T-cell (primary cell): ENCODE data around the gene RHEX. TPM values are rescaled to one million over a fixed set of nuclear protein-coding genes. Genes with fewer than 3 reads are reported as not detected.
"Not testable (repeated sequence)": the region's sequence is repeated elsewhere in the genome, so short reads cannot be mapped to it uniquely, and the experiment has no call there.

Experiments used
- ATAC-seq, 4 experiments: fragments of 200-7000 bp in 3 of 4; fragments of 150-1000 bp in 1 of 4; cut with Tn5 transposase; replicated peaks in 1 of 4; 1 replicate in 3 of 4; 2 replicates in 1 of 4; pipeline ENCODE4 v1.10.0; 2021; ENCODE audit warnings: moderate library complexity in 3 of 4, mild to moderate bottlenecking in 2 of 4, moderate number of reproducible peaks in 1 of 4
- CTCF ChIA-PET, 2 donors: fragments of 300-600 bp; sonication (Branson Sonifier 250); formaldehyde crosslinking; loops; one replicate each; lab custom pipeline; 2022; ENCODE audit warnings: antibody characterized with exemption in 2 of 2; lab: Charles Lee
- POLR2A ChIA-PET, 2 donors: fragments of 300-600 bp; sonication (Branson Sonifier 250); formaldehyde crosslinking; loops; one replicate each; lab custom pipeline; 2022; ENCODE audit warnings: antibody characterized with exemption in 2 of 2; lab: Charles Lee
- DNase-seq, 35 experiments: peaks; one replicate each; pipeline versions ENCODE4 v3.0.0 to v3.0.0-alpha.2; 2013 to 2023
- H3K27ac ChIP-seq: one replicate; pipeline ENCODE4 v1.5.1; 2013; ENCODE audit warnings: low read length
- H3K27me3 ChIP-seq, 2 experiments: replicated peaks in 1 of 2; 1 replicate in 1 of 2; 2 replicates in 1 of 2; pipeline versions ENCODE4 v1.6.1 to v1.7.0; 2013; ENCODE audit warnings: low read length in 1 of 2, mixed read lengths in 1 of 2; ENCODE audit not compliant: control insufficient read depth in 2 of 2, insufficient read depth in 2 of 2; ENCODE audit errors: extremely low read depth in 1 of 2
- H3K36me3 ChIP-seq, 2 donors: 1 replicate in 1 of 2; 2 replicates in 1 of 2; pipeline versions ENCODE4 v1.6.1 to v1.7.0; 2013; ENCODE audit warnings: low read length in 1 of 2; ENCODE audit not compliant: control insufficient read depth in 2 of 2, insufficient read depth in 1 of 2; ENCODE audit errors: extremely low read depth in 1 of 2
- H3K4me1 ChIP-seq, 2 experiments: 1 replicate in 1 of 2; 2 replicates in 1 of 2; pipeline versions ENCODE4 v1.6.1 to v1.7.0; 2013; ENCODE audit warnings: low read length in 2 of 2, mixed read lengths in 1 of 2; ENCODE audit not compliant: insufficient read depth in 2 of 2, control insufficient read depth in 1 of 2; ENCODE audit errors: extremely low read depth in 1 of 2
- H3K4me3 ChIP-seq, 2 donors: 1 replicate in 1 of 2; 2 replicates in 1 of 2; pipeline versions ENCODE4 v1.5.1 to v1.7.0; 2013; ENCODE audit warnings: mild to moderate bottlenecking in 2 of 2, low read length in 1 of 2, moderate library complexity in 1 of 2; ENCODE audit not compliant: control insufficient read depth in 1 of 2; ENCODE audit errors: extremely low read depth in 1 of 2
- H3K9me3 ChIP-seq: 2 replicates; pipeline ENCODE4 v1.7.0; 2013
- H3K27ac Mint-ChIP-seq, 2 donors: one replicate each; pipeline ENCODE4 v1.8.0; 2020 to 2021; ENCODE audit warnings: mild to moderate bottlenecking in 2 of 2, mixed read lengths in 2 of 2
- H3K27me3 Mint-ChIP-seq, 2 donors: one replicate each; pipeline ENCODE4 v1.8.0; 2021 to 2022; ENCODE audit warnings: mixed read lengths in 2 of 2
- H3K36me3 Mint-ChIP-seq: one replicate; pipeline ENCODE4 v1.8.0; 2021; ENCODE audit warnings: mixed read lengths
- H3K4me1 Mint-ChIP-seq, 3 donors: one replicate each; pipeline ENCODE4 v1.8.0; 2020 to 2022; ENCODE audit warnings: mixed read lengths in 3 of 3, mild to moderate bottlenecking in 1 of 3
- H3K4me3 Mint-ChIP-seq, 3 donors: one replicate each; pipeline ENCODE4 v1.8.0; 2020 to 2022; ENCODE audit warnings: mild to moderate bottlenecking in 3 of 3, mixed read lengths in 3 of 3, moderate library complexity in 3 of 3
- H3K9me3 Mint-ChIP-seq, 3 donors: one replicate each; pipeline ENCODE4 v1.8.0; 2020 to 2022; ENCODE audit warnings: mixed read lengths in 3 of 3
- WGBS: methylation state at CpG from one replicate; pipeline ENCODE4 v1.1.5; 2013; ENCODE audit warnings: missing lambda C conversion rate; ENCODE audit not compliant: insufficient coverage; 5-methylcytosine and 5-hydroxymethylcytosine counted together
- total RNA-seq, 35 experiments: library from RNA in 6 of 35; stranded (reverse) in 6 of 35; fragments of 120-200 nt in 1 of 35; gene quantifications; one replicate each; pipeline versions ENCODE4 v1.2.1 to v1.2.4 and lab custom pipeline; 2013 to 2026

The RHEX gene
- total RNA-seq (1 to 10 TPM in 2 of 5 donors, under 1 TPM in 2, not detected in 1; 0.28 to 1.6 (median 1.2) TPM), total RNA-seq (lab: John Stamatoyannopoulos, UW) (0 to 0.64 (median 0.14) reads per million in 29 experiments)
- total RNA-seq (2013) = not detected

GRCh38 chr1:206052919-206053610 lies at the start of gene RHEX:
TSS of gene RHEX (plus strand) at chr1:206053173. CDS start at chr1:206097829, 44,656 bp downstream.
- peak within 1 kb of the TSS in 1 of 3 donors; percentile 14 for H3K4me3 Mint-ChIP-seq
- WGBS = 87% methylated on average over 16 of the region's 17 CpGs
- H3K27ac ChIP-seq, CTCF ChIA-PET, H3K4me3 ChIP-seq, ATAC-seq, POLR2A ChIA-PET, H3K9me3 Mint-ChIP-seq, DNase-seq, H3K27me3 ChIP-seq, H3K36me3 Mint-ChIP-seq, H3K36me3 ChIP-seq, H3K27me3 Mint-ChIP-seq, H3K9me3 ChIP-seq: not testable (repeated sequence)
- peak within 1 kb of the TSS in 1 of 2 donors; percentile 56 for H3K27ac Mint-ChIP-seq
- H3K4me1 Mint-ChIP-seq = peaks cover 20 to 36% (median 24%) of the 10 kb centered on the region in 3 donors
- peaks cover 11% of the 10 kb centered on the region in 2 experiments for H3K4me1 ChIP-seq

- DNase-seq = no peak
- no peaks in the 10 kb centered on the region for H3K36me3 ChIP-seq
- no peaks in the 10 kb centered on the region for H3K4me1 ChIP-seq
- CTCF ChIA-PET = no interaction called here
- Mint-ChIP-seq H3K9me3 (no peaks in the 10 kb centered on the region), H3K4me3 (no peak overlapping the region), H3K36me3 (no peaks in the 10 kb centered on the region), H3K4me1 (peaks cover 0 to 6% (median 0%) of the 10 kb centered on the region in 3 donors), H3K27me3 (peaks cover 7 to 13% of the 10 kb centered on the region in 2 donors), H3K27ac (no peak overlapping the region)
- H3K27me3 ChIP-seq = peaks cover 0 to 18% of the 10 kb centered on the region in 2 experiments
- POLR2A ChIA-PET = no interaction called here
- no peak for ATAC-seq
- WGBS = 95% methylated on average over 7 of the region's 7 CpGs
- no peak overlapping the region for H3K27ac ChIP-seq
- no peaks in the 10 kb centered on the region for H3K9me3 ChIP-seq
- H3K4me3 ChIP-seq = no peak overlapping the region
Observed at GRCh38 chr1:206003854-206004800, 48.8 kb upstream of the RHEX start.

- Histone ChIP-seq H3K9me3 (no peaks in the 10 kb centered on the region), H3K4me1 (no peaks in the 10 kb centered on the region), H3K36me3 (no peaks in the 10 kb centered on the region), H3K27me3 (peaks cover 0 to 18% of the 10 kb centered on the region in 2 experiments), H3K27ac (no peak overlapping the region), H3K4me3 (no peak overlapping the region)
- Mint-ChIP-seq H3K27ac (no peak overlapping the region), H3K9me3 (no peaks in the 10 kb centered on the region), H3K36me3 (no peaks in the 10 kb centered on the region), H3K4me1 (peaks cover 0 to 6% (median 0%) of the 10 kb centered on the region in 3 donors), H3K27me3 (peaks cover 7 to 13% of the 10 kb centered on the region in 2 donors), H3K4me3 (no peak overlapping the region)
- 83% methylated on average over 12 of the region's 12 CpGs for WGBS
- POLR2A ChIA-PET = no interaction called here
- ATAC-seq (no peak), DNase-seq (no peak)
- CTCF ChIA-PET = no interaction called here
Observed at GRCh38 chr1:206004826-206005225, 48.1 kb upstream of the RHEX start.

GRCh38 chr1:206005234-206005633 lies 47.7 kb upstream of the RHEX start:
- peaks cover 0 to 6% (median 0%) of the 10 kb centered on the region in 3 donors for H3K4me1 Mint-ChIP-seq
- WGBS = 96% methylated on average over 3 of the region's 7 CpGs
- H3K27me3 Mint-ChIP-seq = peaks cover 7 to 13% of the 10 kb centered on the region in 2 donors
- ATAC-seq = no peak
- no peaks in the 10 kb centered on the region for H3K36me3 Mint-ChIP-seq
- no peak overlapping the region for H3K4me3 Mint-ChIP-seq
- no peak for DNase-seq
- no peaks in the 10 kb centered on the region for H3K9me3 Mint-ChIP-seq
- no peaks in the 10 kb centered on the region for H3K36me3 ChIP-seq
- no peak overlapping the region for H3K4me3 ChIP-seq
- no peak overlapping the region for H3K27ac ChIP-seq
- CTCF ChIA-PET = no interaction called here
- H3K4me1 ChIP-seq = no peaks in the 10 kb centered on the region
- POLR2A ChIA-PET = no interaction called here
- peaks cover 0 to 18% of the 10 kb centered on the region in 2 experiments for H3K27me3 ChIP-seq
- no peak overlapping the region for H3K27ac Mint-ChIP-seq
- no peaks in the 10 kb centered on the region for H3K9me3 ChIP-seq

GRCh38 chr1:206005778-206006180 lies 47.2 kb upstream of the RHEX start:
- WGBS = 50% methylated on average over 5 of the region's 8 CpGs
- Mint-ChIP-seq H3K4me3 (no peak overlapping the region), H3K36me3 (no peaks in the 10 kb centered on the region), H3K27me3 (peaks cover 7 to 13% of the 10 kb centered on the region in 2 donors), H3K4me1 (peaks cover 0 to 6% (median 2%) of the 10 kb centered on the region in 3 donors), H3K9me3 (no peaks in the 10 kb centered on the region), H3K27ac (no peak overlapping the region)
- ATAC-seq = no peak
- H3K27me3 ChIP-seq = peaks cover 0 to 18% of the 10 kb centered on the region in 2 experiments
- H3K27ac ChIP-seq = no peak overlapping the region
- DNase-seq = peak in 1 of 35 experiments; percentile 8
- POLR2A ChIA-PET = no interaction called here
- no peak overlapping the region for H3K4me3 ChIP-seq
- no peaks in the 10 kb centered on the region for H3K36me3 ChIP-seq
- H3K4me1 ChIP-seq = no peaks in the 10 kb centered on the region
- no peaks in the 10 kb centered on the region for H3K9me3 ChIP-seq
- CTCF ChIA-PET = no interaction called here

GRCh38 chr1:206006946-206007345 lies 46.0 kb upstream of the RHEX start:
- POLR2A ChIA-PET = no interaction called here

More at GRCh38 chr1:206006946-206007345, 46.0 kb upstream of the RHEX start:
- no peak overlapping the region for H3K4me3 Mint-ChIP-seq
- Histone ChIP-seq H3K27me3 (peaks cover 0 to 14% of the 10 kb centered on the region in 2 experiments), H3K36me3 (no peaks in the 10 kb centered on the region), H3K27ac (no peak overlapping the region), H3K4me3 (no peak overlapping the region), H3K4me1 (peaks cover 0 to 1% of the 10 kb centered on the region in 2 experiments), H3K9me3 (no peaks in the 10 kb centered on the region)
- H3K9me3 Mint-ChIP-seq = no peaks in the 10 kb centered on the region
- no peak for DNase-seq
- CTCF ChIA-PET = no interaction called here
- H3K27ac Mint-ChIP-seq = no peak overlapping the region
- 100% methylated on average over 1 of the region's 4 CpGs for WGBS
- peaks cover 6 to 12% (median 9%) of the 10 kb centered on the region in 3 donors for H3K4me1 Mint-ChIP-seq
- H3K36me3 Mint-ChIP-seq = no peaks in the 10 kb centered on the region
- ATAC-seq = no peak
- peaks cover 7 to 13% of the 10 kb centered on the region in 2 donors for H3K27me3 Mint-ChIP-seq
